ENCODE measurements around the gene CGB1. TPM values are rescaled to one million over a fixed set of nuclear protein-coding genes. Genes with fewer than 3 reads are reported as not detected.

CGB1 gene
- total RNA-seq, 1 donor from 2014 or later = not detected

DNA sequence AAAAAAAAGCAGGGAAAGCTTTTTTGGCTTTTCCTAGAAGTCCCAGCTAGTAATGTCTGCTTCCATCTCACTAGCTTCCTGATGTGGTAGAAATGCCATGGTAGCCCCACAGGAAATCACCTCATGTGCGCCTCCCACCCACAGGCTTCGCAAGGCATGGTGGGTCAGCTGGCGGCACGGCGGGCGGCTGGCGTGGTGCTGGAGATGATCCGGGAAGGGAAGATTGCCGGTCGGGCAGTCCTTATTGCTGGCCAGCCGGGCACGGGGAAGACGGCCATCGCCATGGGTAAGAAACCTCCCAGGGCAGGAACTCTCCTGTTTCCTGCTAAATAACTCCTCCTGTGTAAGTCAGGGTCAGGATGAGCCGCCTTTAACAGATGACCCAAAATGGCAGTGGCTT, 32.6 kb downstream of the CGB1 start:
- DNase-seq (ENCODE audit: low spot score in 2 of 2) (no peak), FAIRE-seq (no peak)

DNA sequence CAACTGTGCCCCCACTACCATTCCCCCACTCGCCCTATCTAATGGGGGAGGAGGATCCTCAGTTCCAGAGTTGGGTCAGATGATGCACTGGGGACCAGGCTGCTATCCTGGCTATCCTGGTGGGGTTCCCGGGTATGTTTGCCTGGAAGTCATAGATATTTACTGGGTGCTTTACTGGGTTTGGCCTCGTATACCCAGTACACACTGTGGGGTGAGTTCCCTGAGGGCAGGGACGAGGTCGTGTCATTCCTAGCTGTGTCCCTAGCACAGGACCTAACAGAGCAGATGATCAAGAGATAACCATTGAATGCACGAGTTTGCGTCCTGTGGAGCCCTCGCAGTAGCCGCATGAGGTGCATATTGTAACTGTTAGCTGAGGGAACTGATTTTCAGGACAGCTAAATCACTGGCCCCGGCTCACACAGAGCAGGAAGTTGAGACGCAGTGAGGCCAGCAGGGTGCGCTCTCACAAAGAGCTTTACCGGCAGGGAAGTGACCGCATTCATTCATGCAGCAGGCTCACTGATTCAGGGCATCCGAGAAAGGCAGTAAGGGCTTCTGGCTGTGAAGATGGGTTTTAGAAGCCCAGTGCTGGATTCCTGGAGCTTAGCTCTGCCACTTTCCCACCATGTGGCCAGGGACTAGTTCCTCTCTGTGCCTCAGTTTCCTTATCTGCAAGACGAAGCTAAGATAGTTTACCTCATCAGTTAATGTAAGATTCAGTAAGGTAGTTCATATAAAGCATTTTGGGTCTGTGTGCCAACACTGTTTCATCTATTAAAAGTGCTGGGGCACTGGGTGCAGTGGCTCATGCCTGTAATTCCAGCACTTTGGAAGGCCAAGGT, 37.0 kb downstream of the CGB1 start:
- no peak for DNase-seq (ENCODE audit: low spot score in 2 of 2)
- no peak for FAIRE-seq

DNA sequence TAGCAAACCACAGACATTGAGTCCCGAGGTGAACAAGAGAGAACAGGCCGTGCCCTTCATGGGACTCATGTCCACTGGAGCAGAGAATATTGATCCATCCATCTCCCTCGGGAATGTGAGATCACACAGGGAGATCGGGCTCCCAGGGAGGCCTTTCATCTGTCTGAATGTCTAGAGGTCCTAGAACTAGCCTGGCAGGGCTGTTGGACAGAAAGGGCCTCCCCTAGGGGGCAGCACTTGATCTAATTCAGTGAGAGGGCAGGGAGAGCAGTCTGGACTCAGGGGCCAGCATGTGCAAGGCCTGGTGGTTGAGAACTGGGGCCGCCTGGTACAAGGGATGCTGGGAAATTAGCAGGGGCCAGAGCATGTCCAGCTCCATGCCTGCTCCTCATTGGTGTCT, 38.7 kb downstream of the CGB1 start:
- FAIRE-seq (no peak), DNase-seq (ENCODE audit: low spot score in 2 of 2) (no peak)

DNA sequence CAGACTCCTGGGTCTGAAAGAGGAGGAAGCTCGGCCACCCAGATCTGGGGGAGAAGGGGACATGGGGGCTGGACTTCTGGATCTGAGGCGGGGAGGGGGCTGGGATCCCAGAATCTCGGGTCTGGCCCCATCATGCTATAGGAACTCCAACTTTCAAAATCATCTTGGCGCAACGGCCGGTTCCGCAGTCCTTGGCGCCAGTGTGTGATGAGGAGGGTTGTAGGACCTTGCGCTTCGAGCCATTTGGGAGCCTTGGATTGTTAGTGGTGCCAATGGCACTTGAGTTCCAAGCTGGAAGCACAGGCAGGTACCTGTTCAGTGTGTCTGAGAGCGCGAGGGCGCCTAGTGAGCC, 42.7 kb downstream of the CGB1 start:
- DNase-seq (ENCODE audit: low spot score in 2 of 2) (no peak), FAIRE-seq (no peak)

DNA sequence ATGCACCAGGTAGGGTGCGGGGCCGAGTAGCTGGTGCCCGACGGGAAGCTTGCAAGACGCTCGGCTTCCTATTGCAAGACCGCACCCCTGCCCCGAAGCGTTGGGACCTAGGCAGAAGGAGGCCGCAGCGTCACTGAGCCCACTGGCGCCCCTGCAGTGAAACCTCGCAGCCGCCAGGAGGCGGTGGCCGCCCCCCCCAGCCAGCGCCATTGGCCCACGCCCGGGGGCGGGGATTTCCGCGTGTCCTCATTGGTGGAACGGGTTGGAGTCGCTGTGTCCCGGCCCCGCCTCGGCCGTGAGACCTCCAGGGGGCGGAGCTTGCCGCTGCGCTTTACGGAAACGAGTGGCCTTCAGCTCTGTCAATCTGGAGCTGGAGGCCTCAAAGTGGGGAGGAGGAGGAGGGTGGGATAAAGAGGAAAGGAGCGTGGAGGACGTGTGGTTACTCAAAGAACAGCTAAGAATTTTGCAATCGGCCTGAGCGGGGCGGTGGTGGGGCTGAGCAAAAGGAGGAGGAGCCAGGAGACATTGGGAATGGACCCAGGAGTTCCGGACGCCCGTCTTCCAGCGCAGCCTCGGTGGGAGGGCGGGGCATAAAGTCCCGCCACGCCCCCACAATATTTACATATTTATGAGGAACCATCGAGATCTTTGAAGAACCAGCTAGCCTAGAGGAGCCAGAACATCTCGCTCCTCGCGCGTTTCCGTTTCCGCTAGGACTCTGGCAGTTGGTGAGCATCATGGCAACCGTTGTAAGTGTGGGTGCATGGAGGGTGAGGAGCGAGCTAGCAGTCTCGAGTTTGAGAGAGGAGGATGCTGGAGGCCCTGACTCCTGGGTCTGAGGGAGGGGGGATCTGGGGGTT, 43.3 kb downstream of the CGB1 start, which contains the start of the genes GYS1 and RUVBL2:
Gene GYS1 (minus strand): TSS at position 135 of the 860 bp plus-strand sequence. CDS start 197 bp downstream, outside the sequence.
Gene RUVBL2 (plus strand): TSS at position 713 of the 860 bp plus-strand sequence. CDS start 25 bp downstream, at position 738.
- DNase-seq (ENCODE audit: low spot score in 2 of 2) = peak; percentile 97 to 99
- FAIRE-seq = peak; percentile 82

DNA sequence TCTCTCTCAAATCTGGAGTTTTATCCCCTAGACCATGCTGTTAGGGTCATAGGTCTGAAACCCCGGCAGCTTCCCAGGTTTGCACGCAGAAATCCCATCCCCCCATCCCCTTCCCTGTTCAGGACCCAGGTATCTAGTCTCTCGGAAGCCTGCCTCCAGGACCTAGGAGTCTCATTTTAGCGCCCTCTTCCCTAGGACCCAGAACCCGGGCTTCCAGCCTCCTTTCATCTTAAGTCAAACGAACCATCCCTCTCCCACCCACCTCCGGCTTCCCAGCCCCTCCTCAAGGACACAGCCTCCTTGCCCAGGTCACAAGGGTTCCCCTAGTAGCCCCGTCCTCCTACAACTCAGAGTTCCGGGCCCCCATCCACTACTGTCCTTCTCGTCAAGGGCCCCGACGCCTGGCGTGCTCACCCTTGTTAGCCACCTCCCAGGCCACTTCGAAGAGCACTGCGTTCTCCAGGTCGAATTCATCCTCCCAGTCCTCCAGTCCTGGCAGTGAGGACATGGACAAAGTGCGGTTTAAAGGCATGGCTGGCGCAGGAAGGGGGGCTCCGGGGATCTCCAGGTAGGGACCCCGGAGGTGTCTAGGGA, 44.0 kb downstream of the CGB1 start:
- no peak for DNase-seq (ENCODE audit: low spot score in 2 of 2)
- no peak for FAIRE-seq

DNA sequence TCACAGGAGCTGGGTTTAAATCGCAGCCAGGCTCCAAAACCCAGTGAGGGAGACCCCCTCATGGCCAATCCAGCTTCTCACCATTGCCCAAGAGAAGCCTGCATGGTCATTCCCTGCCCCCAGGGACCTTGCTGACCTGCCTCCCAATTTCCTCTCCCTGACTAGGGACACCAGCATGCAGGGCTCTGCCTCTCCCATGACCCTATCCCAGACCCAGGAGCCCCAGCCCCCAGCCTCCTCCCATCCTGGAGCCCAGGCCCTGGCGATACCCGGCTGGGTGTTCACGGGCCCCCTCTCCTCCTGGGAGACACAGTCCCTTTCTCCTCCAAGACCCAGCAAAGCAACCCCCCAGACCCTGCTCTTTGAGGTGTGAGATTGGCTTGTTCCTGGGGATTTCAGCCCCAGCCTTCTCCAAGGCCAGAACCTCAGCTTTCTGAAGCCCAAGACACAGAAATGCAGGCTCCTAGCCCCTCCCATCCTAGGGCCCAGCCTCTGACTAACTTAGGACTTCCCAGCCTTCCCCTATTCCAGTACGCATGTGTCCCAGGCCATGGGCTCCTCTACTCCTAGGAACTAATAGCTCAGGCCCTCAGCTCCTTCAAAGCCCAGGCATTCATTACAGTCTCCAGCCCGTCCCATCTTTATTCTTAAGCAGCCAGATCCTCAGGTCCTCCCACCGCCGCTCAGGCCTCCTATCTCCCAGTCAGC, 44.7 kb downstream of the CGB1 start:
- DNase-seq (ENCODE audit: low spot score in 2 of 2) (peak in 1 of 2 donors; percentile 74), FAIRE-seq (no peak)

DNA sequence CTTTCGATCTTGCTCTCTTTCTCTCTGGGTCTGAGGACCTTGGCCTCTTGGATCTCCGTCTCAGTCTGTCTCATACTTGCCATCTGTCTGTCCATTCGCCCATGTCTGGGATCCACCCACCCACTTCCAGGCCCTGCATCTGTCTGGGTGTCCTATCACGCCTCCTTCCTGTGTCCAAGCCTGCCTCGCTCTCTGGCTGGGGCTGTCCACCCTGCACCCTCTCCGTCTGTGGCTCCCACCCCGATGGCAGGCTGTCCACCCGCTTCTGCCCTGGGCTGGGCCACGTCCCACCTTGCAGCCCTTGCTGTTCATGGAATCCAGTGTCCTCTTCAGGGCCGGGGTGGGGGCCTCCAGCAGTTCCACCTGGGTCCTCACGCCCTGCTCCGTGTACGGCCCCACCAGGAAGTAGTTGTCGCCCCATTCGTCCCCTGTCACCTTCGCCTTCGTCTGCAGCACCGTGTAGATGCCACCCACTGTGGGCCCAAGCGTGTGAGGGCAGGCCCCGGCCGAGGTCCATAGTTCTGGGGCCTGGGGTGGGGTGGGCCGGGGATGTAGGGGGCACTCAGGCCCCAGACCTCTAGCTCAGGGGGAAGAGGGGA, 45.6 kb downstream of the CGB1 start:
- DNase-seq (ENCODE audit: low spot score in 2 of 2) = no peak
- FAIRE-seq = no peak

DNA sequence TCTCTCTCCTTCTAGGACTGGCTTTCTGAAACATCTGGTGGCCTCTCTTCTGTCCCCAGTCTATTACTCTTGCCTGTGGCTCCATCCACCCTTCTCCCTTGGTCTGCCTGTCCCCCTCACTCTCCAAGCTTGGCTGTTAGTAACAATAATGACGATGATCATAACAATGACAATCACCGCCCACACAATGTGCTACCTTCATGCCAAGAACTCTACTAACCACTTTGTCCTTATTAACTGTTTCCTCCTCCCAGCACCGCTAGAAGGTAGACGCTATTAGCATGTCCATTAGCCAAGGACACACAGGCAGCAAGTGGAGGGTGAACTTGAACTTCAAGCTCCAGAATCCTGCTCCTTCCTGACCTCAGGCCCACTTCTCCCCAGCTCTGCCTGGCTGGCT, 46.3 kb downstream of the CGB1 start:
- FAIRE-seq = no peak
- no peak for DNase-seq (ENCODE audit: low spot score in 2 of 2)

DNA sequence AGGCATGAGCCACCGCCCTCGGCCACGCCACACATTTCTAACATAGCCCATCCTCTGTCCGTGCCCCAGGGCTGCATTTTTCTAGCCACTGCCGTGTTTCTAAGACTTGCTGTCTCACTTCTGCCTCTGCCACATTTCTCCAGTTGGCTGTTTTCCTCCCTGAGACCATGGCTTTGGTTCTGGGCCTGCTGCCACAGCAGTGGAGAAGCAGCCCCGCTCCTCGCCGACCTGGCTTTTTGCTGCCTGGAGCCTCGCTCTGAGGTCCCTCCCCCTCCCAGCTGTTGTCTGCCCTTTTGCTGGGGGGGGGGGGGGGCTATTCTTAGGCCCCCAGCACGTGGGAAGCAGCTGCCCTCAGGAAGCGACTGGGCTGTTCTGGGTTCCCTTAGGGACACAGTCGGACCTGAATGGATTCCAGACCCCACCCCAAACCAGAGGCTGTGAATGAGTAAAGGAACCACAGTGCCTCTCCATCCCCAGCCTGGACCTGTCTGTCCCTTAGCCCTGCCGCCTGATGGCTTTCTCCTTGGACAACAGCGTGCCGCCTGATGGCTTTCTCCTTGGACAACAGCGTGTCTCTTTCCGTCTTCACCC, 46.9 kb downstream of the CGB1 start:
- DNase-seq (ENCODE audit: low spot score in 2 of 2) = no peak

DNA sequence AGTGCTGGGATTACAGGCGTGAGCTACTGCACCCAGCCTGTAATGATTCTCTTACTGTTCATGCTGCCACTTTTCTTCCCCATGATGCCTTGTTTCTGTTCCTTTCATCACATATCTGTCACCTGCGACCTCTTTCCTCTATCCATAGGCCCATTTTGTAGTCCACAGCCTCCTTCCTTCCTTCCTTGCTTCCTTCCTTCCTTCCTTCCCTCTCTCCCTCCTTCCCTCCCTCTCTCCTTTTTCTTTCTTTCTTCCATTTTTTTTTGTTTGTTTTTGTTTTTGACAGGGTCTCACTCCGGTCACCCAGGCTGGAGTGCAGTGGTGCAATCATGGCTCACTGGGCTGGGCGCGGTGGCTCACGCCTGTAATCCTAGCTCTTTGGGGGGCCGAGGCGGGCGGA, 47.8 kb downstream of the CGB1 start:
- no peak for DNase-seq (ENCODE audit: low spot score in 2 of 2)
- FAIRE-seq = no peak

More for the DNA sequence above, 46.9 kb downstream of the CGB1 start:
- no peak for FAIRE-seq

DNA sequence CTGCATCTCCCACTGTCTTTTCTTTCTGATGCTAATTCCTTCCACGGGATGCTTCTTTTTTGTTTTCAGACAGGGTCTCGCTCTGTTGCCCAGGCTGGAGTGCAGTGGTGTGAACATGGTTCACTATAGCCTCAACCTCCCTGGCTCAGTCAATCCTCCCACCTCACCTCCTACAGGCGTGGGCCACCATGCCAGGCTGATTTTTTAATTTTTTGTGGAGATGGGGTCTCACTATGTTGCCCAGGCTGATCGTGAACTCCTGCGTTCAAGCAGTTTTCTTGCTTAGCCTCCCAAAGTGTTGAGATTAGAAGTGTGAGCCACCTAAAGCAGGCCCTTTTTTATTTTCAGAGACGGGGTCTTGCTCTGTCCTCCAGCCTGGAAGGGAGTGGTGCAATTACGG, 48.4 kb downstream of the CGB1 start:
- no peak for FAIRE-seq
- DNase-seq (ENCODE audit: low spot score in 2 of 2) = no peak

DNA sequence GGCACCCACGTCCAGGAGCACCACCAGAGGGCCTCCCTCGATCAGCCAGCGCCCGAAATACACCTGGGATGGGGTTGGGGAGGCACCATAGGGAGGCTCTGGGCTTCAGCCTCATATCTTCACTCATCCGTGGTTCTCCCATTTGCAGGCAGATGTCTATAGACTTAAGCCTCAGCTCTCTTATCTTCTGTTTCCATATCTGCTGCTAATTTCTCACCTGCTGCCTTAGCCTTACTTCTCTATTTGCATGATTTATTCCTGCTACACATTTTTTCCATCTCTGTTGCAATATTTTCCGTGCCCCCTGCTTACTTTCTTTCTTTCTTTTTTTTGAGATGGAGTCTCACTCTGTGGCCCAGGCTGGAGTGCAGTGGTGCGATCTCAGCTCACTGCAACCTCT, 49.4 kb downstream of the CGB1 start:
- FAIRE-seq (no peak), DNase-seq (ENCODE audit: low spot score in 2 of 2) (no peak)

DNA sequence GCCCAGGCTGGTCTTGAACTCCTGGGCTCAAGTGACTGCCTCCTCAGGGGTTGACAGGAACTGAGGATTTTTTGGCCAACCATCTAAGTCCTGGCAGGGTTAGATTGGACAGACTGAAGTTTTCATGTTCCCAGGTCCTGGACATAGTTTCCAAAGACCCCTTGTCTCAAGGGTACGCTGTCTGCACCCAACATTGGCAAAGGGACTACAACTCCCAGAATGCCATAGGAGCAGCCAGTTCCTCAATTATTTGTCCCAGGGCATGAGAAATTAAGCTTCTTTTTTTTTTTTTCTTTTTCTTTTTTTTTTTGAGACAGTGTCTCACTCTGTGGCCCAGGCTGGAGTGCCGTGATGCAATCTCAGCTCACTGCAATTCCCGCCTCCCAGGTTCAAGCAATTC, 50.5 kb downstream of the CGB1 start:
- no peak for DNase-seq (ENCODE audit: low spot score in 2 of 2)

DNA sequence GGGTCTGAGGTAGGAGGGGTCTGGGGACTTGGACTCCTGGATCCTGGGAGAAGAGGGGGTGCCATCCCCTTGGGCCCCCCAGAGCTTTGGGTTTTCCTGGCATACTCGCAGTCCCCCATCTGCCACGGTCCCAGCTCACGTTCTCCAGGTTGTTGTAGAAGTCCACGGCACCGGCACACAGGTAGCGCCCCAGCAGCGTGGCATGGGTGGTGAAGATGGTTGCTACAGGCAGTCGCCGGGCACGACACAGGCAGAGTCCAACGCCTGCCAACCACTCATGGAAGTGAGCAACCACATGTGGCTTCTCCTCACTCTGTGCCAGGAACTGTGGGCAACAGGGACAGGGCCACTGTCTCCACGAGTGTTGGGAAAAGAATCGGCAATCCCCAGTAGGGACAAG, 51.0 kb downstream of the CGB1 start:
- FAIRE-seq = no peak
- no peak for DNase-seq (ENCODE audit: low spot score in 2 of 2)

More for the DNA sequence above, 50.5 kb downstream of the CGB1 start:
- FAIRE-seq = no peak

Data from frontal cortex (tissue), 4 donors.